NCI-H226 (cell line): ENCODE measurements around the gene APCDD1L.
"Not testable (repeated sequence)": the region's sequence is repeated elsewhere in the genome, so short reads cannot be mapped to it uniquely, and the experiment has no call there.

Source experiments
- DNase-seq: peaks from one replicate; pipeline ENCODE4 v3.0.0-alpha.2; 2015

Gene APCDD1L

DNA sequence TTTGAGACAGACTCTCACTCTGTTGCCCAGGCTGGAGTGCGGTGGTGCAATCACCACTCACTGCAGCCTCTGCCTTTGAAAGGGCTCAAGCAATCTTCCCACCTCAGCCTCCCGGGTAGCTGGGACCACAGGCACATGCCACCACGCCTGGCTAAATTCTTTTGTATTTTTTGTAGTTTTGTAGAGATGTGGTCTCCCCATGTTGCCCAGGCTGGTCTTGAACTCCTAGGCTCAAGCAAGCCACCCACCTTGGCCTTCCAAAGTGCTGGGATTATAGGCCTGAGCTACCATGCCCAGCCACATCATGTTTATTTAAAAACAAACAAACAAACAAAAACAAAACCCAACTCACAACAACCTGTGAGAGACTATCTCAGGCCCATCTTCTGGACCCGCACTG lies 29.7 kb upstream of the APCDD1L start:
- DNase-seq: no peak

GRCh38 chr20:58544286-58544685 lies 29.1 kb upstream of the APCDD1L start:
- DNase-seq: no peak

DNA sequence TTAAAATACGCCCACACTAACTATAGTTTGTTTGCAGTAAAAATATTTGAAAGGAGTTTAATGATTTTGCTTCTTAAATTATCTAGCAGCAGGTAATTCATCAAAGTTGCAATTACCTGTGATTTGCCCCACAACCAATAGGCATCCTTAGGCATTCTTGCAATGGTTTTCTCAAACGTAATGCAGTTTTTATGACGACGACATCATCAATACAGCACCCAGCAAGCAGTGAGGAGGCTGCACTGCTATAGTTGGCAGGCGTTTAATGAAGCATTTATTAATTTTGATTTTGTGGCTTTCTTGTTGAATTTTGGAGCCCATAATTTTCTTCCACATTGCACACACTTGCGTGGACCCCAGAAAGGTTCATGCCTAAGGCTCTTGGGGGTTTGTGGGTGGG lies 28.1 kb upstream of the APCDD1L start:
- DNase-seq: no peak

DNA sequence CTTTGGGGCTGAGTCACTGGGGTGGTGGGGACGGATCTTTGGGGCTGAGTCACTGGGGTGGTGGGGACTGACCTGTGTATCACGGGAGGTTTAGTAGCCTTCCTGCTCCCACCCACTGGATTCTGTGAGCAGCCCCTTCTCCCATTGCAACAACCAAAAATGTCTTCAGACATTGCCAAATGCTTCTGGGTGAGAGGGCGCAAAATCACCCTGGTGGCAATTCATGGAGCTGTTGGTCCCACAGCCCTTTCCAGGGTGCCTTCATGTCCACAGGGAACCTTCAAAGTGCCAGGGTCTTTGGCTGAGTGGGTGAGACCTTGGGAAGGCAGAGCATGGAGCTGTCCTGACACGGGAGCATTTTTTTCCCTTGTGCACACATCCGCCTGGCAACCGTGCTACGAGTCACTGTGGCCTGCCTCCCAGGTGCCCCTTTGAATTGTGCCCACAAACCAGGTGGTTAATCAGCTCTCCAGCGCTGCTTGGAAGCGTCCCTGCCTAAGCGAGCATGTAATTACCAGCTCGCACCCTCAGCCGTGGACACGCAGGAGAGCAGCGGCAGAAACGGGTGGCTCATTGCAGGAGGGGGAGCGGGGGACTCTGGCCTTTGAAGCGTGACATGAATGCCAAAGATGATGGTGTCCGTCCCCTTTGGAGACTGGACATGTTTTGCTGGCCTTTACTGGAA lies 27.4 kb upstream of the APCDD1L start:
- DNase-seq: no peak

- DNase-seq: not testable (repeated sequence)
Observed at GRCh38 chr20:58542034-58542410, 26.8 kb upstream of the APCDD1L start.

DNA sequence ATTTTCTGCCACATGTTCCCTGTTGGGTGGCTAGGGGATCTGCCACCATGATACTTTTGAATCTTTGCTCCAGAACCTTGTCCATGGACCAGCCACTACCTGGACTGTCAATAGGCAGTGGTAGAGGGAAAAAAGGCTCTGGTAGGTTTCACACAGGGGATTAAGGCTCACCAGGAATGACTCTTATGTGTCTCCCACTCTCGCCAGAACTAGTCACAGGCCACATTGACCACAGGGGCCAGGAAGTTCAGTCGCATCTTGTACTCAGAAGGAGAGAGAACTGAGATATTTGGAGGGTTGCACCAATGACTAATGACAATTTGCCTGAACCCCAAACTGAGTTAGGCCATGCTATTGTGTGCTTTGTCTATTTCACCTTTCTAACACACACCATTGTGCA lies 23.6 kb upstream of the APCDD1L start:
- no peak for DNase-seq

DNA sequence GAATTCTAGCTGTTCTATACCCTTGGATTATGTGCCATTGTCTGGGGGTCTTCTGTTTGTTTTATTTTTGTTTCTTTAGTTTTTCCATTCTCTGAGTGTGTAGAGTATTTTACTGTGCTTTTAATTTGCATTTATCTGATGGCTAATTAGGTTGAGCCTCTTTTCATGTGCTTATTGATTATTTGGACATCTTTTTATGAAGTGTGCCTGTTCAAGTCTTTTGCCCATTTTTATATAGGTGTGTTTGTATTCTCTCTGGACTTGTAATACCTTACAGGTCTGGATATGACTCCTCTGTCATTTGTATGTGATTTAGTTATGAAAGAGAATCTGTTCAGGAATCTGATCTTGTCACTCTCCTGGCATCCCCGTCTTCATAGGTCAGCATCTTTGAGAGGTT lies 22.6 kb upstream of the APCDD1L start:
- DNase-seq: no peak

GRCh38 chr20:58536289-58536688 lies 21.1 kb upstream of the APCDD1L start:
- DNase-seq: no peak

GRCh38 chr20:58531657-58532056 lies 16.5 kb upstream of the APCDD1L start:
- no peak for DNase-seq

GRCh38 chr20:58531063-58531462 lies 15.9 kb upstream of the APCDD1L start:
- DNase-seq: no peak

DNA sequence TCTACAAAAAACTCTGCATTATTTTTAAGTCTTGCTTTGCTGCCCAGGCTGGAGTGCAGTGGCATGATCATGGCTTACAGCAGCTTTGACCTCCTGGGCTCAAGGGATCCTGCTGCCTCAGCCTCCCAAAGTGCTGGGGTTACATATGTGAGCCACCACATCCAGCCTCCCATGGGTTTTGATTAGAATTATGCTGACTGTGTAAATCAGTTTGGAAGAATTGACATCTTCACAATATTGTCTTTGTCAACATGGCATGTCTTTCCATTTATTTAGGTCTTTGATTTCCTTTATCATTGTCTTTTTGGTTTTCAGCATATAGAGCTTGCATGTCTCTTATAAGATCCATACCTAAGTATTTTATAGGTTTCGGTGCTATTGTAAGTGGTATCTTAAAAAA lies 13.2 kb upstream of the APCDD1L start:
- DNase-seq: no peak

- DNase-seq: no peak
Observed at GRCh38 chr20:58526411-58526810, 11.2 kb upstream of the APCDD1L start.

DNA sequence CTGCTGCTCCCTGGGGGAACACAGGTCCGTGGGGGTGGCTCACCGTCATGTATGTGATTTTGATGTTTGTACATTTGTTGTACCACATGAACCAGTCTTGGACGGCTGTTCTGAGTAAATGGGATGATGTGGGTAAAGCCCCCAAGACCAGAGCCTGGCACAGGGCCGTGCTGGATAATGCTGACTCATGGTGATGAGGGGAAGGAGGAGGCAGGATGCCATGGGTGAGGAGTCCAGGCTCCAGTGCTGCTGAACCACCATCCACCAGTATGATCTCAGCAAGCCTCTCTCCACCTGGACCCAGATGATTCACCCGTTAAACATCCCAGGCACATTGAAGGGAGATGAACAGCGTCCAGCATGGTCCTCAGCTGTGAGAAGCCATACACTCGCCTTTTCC lies 9.6 kb upstream of the APCDD1L start:
- DNase-seq: peak; percentile 96

GRCh38 chr20:58523971-58524315 lies 8.7 kb upstream of the APCDD1L start:
- peak; percentile 46 for DNase-seq

- peak; percentile 82 for DNase-seq
Observed at GRCh38 chr20:58523072-58523970, 8.1 kb upstream of the APCDD1L start.

DNA sequence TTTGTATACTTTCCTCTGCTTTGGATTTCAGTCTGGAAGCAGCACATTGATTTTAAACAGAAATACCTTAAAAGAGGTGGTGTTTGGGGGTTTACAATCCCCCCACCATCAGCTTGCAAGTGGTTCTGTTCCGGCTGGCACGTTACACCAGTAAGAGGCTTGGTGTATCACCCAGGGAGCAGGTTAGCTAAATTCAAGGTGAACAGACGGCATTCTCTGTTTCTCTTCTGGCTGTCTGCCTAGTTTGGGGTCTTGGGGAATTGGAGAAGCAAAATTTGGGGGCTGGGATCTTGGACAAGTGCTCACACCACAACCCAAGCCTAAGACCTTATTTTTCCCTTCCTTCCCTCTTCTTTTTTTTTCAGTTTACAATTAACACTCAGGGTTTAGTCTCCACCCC lies 7.5 kb upstream of the APCDD1L start:
- DNase-seq: no peak

- DNase-seq: no peak
Observed at GRCh38 chr20:58521763-58522162, 6.6 kb upstream of the APCDD1L start.

GRCh38 chr20:58519940-58520712 lies 4.9 kb upstream of the APCDD1L start:
- DNase-seq: no peak

DNA sequence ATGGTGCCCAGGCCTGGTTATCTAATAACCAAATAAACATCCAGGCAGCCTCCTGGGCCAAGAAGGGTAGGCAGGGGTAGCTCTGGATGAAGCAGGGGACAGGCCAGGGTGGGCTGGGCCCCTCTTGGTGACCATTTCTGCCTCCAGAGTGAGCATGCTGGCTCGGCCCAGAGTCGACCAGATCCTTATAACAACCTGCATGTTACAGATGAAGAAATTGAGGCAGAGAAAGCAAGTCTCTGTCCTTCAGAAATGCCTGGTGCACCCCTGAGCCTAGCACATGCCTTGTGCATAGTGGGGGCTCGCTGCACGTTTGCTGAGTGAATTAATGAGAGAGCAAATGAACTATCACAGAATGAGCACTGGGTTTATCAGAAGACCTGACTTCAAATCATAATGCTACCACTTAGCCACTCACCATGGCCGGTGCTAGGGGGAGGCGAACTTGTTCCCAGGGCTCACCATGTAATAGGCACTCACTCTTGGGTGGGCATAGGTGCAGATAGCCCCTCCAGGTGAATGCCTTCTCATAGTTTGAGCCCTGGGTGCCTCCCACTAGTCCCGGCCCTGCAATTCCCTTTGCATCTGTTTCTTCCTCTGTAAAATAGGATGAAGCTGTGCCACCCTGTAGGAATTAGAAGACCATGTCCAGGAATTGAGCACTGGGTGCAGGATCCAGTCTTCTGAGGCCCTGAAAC lies 3.8 kb upstream of the APCDD1L start:
- DNase-seq: no peak

DNA sequence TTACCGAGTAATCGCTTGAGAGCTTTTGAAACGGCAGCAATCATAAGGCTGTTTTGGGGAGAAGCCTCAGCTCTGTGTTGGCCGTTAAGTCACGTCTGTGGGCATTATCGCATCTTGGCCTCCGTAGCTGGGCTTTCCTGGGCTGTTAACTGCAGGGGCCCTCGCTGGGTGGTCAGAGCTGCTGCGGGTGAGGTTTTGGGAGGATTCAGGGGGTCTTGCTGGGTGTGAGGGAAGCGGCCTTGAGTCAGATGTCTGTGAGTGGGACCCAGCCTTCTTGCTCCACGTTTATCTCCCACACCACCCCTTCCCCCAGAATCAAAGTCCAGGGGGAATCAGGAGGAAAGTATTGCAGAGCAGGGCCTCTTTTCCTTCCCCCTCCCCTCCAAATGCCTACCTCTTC lies 3.2 kb upstream of the APCDD1L start:
- no peak for DNase-seq

DNA sequence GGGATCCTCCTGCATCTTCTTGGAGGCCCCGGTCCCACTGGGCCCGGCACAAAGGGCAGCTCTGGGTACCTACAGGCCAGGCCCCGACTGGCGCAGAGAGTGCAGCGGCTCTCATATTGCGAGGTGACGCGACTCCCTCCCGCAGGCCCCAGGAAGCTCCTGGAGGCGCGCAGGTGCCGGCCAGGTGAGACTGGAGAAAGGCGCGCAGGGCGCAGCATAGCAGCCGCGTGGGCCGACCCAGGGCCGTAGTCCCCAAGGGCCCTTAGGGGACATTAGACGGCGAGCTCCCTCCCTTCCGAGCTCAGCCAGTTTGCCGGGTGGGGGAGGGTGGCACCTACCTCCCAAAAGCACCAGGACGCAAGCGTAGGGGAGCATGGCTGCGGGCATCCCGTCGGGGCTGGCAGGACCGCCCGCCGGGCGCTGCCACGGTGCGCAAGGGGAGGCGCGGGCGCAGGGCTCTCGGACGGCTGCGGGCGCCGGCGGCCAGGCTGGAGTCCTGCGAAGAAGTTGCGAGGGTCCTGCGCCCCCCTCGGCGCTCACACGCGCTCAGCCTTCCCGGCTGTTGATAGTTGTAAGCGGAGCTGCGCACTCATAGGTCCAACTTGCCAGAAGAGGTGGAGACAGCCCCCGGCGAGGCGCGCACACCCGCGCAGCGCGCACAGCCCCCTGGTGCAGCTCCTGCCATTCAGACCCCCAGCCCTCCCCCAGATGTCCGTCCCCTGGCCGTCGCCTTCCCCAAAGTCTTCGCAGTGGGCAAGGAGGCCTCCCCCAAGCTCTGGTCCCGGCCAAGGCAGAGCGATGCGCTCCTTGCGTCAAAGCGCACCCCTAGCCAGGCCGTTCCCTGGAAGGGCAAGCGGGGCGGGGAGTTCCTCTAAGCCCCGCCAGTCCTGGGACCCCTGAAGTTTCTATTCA lies 622 bp downstream of the APCDD1L start:
- no peak for DNase-seq
